Purkinje cell (primary cell): ENCODE data around the gene TMEM26. TPM values are rescaled to one million over a fixed set of nuclear protein-coding genes. Genes with fewer than 3 reads are reported as not detected.

Experiments used
- polyA plus RNA-seq: library from polyadenylated mRNA; unstranded; fragments of >200 nt; fragmentation: Nextera tagmentation; gene quantifications from 2 replicates; pipeline ENCODE4 v1.2.1, GENCODE V29; 2014

The TMEM26 gene
- polyA plus RNA-seq: not detected in 2 replicates

DNA sequence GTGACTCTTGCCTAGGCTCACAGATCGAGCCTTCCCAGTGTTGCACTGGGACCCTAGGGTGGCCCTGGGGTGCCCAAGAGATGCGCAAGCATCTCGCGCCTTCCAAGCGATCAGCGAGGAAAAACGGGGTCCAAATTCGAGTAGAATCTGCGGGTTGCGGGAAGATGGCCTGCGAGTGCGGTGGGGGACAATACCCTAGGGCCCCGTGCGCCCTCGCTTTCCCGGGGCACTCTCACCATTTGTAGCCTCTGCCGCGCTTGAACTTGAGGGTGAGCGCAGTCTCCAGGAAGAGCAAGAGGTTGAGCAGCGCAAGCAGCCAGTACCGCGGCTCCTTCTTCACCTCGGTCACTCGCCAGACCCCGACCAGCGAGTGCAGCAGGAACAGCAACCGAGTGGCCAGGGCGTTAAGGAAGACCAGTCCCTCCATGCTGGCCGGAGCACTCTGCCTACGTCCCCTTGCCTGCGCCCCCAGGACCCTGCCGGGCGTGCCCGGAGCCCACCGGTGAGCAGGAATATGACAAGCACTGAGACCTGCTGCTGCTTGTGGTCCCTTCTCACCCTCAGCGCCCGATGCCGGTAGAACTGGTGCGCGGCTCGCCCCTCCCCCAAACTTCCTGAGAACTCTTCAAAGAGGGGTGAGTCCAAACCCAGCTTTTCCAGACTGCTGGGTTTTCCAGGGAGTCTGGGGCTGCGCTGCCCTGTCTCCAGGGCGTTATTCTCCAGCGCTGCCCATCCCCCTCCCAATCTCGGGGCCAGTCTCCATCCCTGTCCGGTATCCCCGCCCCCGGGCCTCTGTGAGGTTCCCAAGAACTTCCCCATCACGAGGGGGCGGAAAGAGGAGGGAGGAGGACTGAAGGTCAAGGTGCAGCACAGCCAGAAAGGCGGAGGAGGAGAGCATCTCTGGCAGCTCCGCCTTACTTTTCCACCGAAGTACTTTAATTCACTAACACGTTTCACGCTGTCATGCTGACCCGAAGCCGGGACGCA is at the start of gene TMEM26:
TMEM26 (minus strand) TSS at position 727 of the 987 bp plus-strand sequence; CDS start at position 427, 300 bp downstream.

Other genes starting within 250 kb of the TMEM26 start
- gene CABCOCO1, start 209.5 kb upstream of the TMEM26 start, polyA plus RNA-seq: not detected in 2 replicates